GM23248 (cell line): ENCODE results near the gene ALX4. TPM values are rescaled to one million over a fixed set of nuclear protein-coding genes. Genes with fewer than 3 reads are reported as not detected.

Experiments
- DNase-seq: peaks from one replicate; pipeline ENCODE4 v3.0.0-alpha.2; 2015
- H2AFZ ChIP-seq: fragments of 200-600 bp; sonication (generic); 2 replicates; pipeline ENCODE4 v1.6.1; 2016; ENCODE audit warnings: antibody characterized with exemption
- H3F3A ChIP-seq: fragments of 200-600 bp; sonication (generic); 2 replicates; pipeline ENCODE4 v1.6.1; 2016; ENCODE audit warnings: mild to moderate bottlenecking, antibody characterized with exemption, mixed run types; ENCODE audit not compliant: insufficient read depth
- H3K27ac ChIP-seq: fragments of 200-600 bp; sonication (generic); 2 replicates; pipeline ENCODE4 v1.5.1; 2016; ENCODE audit warnings: mild to moderate bottlenecking
- H3K27me3 ChIP-seq: fragments of 200-600 bp; sonication (generic); replicated peaks from 2 replicates; pipeline ENCODE4 v1.6.1; 2016; ENCODE audit warnings: mild to moderate bottlenecking; ENCODE audit not compliant: insufficient read depth
- H3K36me3 ChIP-seq: fragments of 200-600 bp; sonication (generic); 2 replicates; pipeline ENCODE4 v1.6.1; 2016; ENCODE audit warnings: low read depth, mild to moderate bottlenecking
- H3K4me1 ChIP-seq: fragments of 200-600 bp; sonication (generic); 2 replicates; pipeline ENCODE4 v1.6.1; 2016; ENCODE audit warnings: mild to moderate bottlenecking; ENCODE audit not compliant: insufficient read depth
- H3K4me2 ChIP-seq: fragments of 200-600 bp; sonication (generic); one replicate; pipeline ENCODE4 v1.6.1; 2016; ENCODE audit warnings: mild to moderate bottlenecking; ENCODE audit not compliant: unreplicated experiment
- H3K4me3 ChIP-seq: fragments of 200-600 bp; sonication (generic); 2 replicates; pipeline ENCODE4 v1.5.1; 2016; ENCODE audit warnings: mild to moderate bottlenecking
- H3K79me2 ChIP-seq: fragments of 200-600 bp; sonication (generic); 2 replicates; pipeline ENCODE4 v1.6.1; 2016; ENCODE audit warnings: mild to moderate bottlenecking; ENCODE audit not compliant: insufficient read depth
- H3K9ac ChIP-seq: fragments of 200-600 bp; sonication (generic); 2 replicates; pipeline ENCODE4 v1.6.1; 2016; ENCODE audit warnings: mild to moderate bottlenecking
- H3K9me2 ChIP-seq: fragments of 200-600 bp; sonication (generic); 2 replicates; pipeline ENCODE4 v1.6.1; 2016; ENCODE audit warnings: mixed run types, mild to moderate bottlenecking, moderate library complexity; ENCODE audit not compliant: insufficient read depth
- H3K9me3 ChIP-seq: fragments of 200-600 bp; sonication (generic); one replicate; pipeline ENCODE4 v1.6.1; 2017; ENCODE audit warnings: low read depth
- H4K20me1 ChIP-seq: fragments of 200-600 bp; sonication (generic); 2 replicates; pipeline ENCODE4 v1.6.0; 2016; ENCODE audit not compliant: insufficient read depth
- EZH2 ChIP-seq: fragments of 200-600 bp; sonication (generic); IDR thresholded peaks from 2 replicates; pipeline ENCODE4 v1.6.1; 2018; ENCODE audit warnings: antibody characterized with exemption, mild to moderate bottlenecking; ENCODE audit not compliant: insufficient read depth, poor library complexity, severe bottlenecking
- EZH2phosphoT487 ChIP-seq: fragments of 200-600 bp; sonication (generic); IDR thresholded peaks from 2 replicates; pipeline ENCODE4 v1.6.1; 2018; ENCODE audit warnings: antibody characterized with exemption, moderate library complexity, mild to moderate bottlenecking, low read depth; ENCODE audit not compliant: insufficient read depth
- WGBS, 2 experiments: methylation state at CpG; one replicate each; pipeline ENCODE4 v1.1.6; 2015 to 2017; ENCODE audit warnings: low lambda C conversion rate in 2 of 2, low coverage in 1 of 2; ENCODE audit errors: missing lambda C conversion rate in 2 of 2; 5-methylcytosine and 5-hydroxymethylcytosine counted together
- in situ Hi-C: fragments of 300-500 bp; cut with MboI; formaldehyde crosslinking; loops from 2 replicates; pipeline ENCODE4 v1.15.0; 2020
- polyA plus RNA-seq: library from polyadenylated mRNA; unstranded; fragments of >200 nt; fragmentation: Nextera tagmentation; extraction: Ambion mirVana; gene quantifications from 2 replicates; pipeline ENCODE4 v1.2.1, GENCODE V29; 2016
- total RNA-seq: library from RNA; depleted of rRNA; stranded (reverse); fragments of >200 nt; shearing (Covaris generic); gene quantifications from 2 replicates; pipeline ENCODE4 v1.2.3, GENCODE V29; 2014

Gene ALX4
- total and polyA plus RNA-seq, 2 experiments from 2014 or later: not detected

GRCh38 chr11:44335052-44335760 is 25.3 kb upstream of the ALX4 start:
- no peaks in the 10 kb centered on the region for H3K9me2 ChIP-seq
- H4K20me1 ChIP-seq: no peaks in the 10 kb centered on the region
- H3K9me3 ChIP-seq: no peaks in the 10 kb centered on the region
- H3K4me1 ChIP-seq: no peaks in the 10 kb centered on the region
- H3K4me2 ChIP-seq: no peak overlapping the region
- no peak overlapping the region for H3K9ac ChIP-seq
- no peak overlapping the region for H3K4me3 ChIP-seq
- no peak overlapping the region for H2AFZ ChIP-seq
- TF ChIP-seq EZH2: no peak
- in situ Hi-C loops: no loop called here
- peaks cover 84% of the 10 kb centered on the region for H3K27me3 ChIP-seq
- WGBS, 2 experiments: 33 to 37% methylated on average over 12 of the region's 12 CpGs
- no peak overlapping the region for H3K27ac ChIP-seq
- H3F3A ChIP-seq: no peaks in the 10 kb centered on the region
- no peak for DNase-seq
- no peaks in the 10 kb centered on the region for H3K79me2 ChIP-seq
- no peaks in the 10 kb centered on the region for H3K36me3 ChIP-seq

GRCh38 chr11:44334356-44335004 is 24.5 kb upstream of the ALX4 start:
- H3K4me1 ChIP-seq: no peaks in the 10 kb centered on the region
- in situ Hi-C loops: no loop called here
- H3K9ac ChIP-seq: no peak overlapping the region
- no peak overlapping the region for H3K4me3 ChIP-seq
- no peaks in the 10 kb centered on the region for H3K79me2 ChIP-seq
- TF ChIP-seq EZH2 (no peak), EZH2phosphoT487 (no peak)
- peaks cover 76% of the 10 kb centered on the region for H3K27me3 ChIP-seq
- H3K4me2 ChIP-seq: no peak overlapping the region
- no peaks in the 10 kb centered on the region for H4K20me1 ChIP-seq
- H3K9me2 ChIP-seq: no peaks in the 10 kb centered on the region
- no peaks in the 10 kb centered on the region for H3K36me3 ChIP-seq
- H3F3A ChIP-seq: no peaks in the 10 kb centered on the region
- H2AFZ ChIP-seq: no peak overlapping the region
- 42 to 52% methylated on average over 7 of the region's 7 CpGs for WGBS, 2 experiments
- no peak overlapping the region for H3K27ac ChIP-seq
- no peak for DNase-seq
- no peaks in the 10 kb centered on the region for H3K9me3 ChIP-seq

DNA sequence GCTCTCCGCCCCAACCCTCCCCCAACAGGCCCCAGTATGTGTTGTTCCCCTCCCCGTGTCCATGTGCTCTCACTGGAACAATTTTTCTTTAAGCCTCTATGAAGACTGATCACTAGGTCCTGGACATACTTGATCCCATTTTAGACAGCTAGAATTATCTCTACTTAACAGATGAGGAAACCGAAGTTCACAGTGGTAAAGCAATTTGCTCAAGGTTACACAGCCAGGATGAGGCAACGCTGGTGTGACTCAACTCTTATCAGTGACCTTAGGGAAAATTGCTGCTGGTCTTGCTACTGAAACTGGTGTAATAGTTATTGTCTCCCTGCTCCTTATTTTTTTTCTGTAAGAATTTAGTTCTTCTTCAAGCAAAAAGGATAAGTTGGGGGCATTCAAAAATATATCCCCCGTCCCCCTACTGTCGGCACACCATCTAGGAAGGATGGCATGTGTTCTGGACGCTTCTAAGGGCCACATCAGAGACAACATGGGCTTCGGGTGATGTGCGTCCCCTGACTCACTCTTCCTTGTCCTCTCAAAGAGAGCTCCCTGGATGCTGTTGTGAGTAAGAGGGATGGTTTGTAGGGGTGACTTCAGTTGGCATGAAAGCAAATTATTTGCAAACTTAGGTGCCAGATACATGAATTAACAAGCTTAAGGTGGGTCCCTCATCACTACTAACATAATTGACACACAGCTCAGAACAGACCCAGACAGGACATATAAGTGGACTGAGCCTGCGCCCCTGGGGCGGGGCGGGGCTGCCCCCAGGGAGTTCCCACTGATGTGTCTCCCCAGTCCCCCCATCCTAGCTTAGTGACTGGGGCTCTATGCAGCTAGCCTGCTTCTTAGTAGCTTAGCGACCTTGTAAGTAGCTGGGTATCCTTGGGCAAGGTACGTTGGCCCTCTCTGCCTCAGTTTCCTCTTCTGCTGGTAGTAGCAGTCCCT is 23.6 kb upstream of the ALX4 start:
- H3K27me3 ChIP-seq: peaks cover 70% of the 10 kb centered on the region
- no peak overlapping the region for H3K4me2 ChIP-seq
- no peaks in the 10 kb centered on the region for H3F3A ChIP-seq
- H3K79me2 ChIP-seq: no peaks in the 10 kb centered on the region
- H3K4me1 ChIP-seq: no peaks in the 10 kb centered on the region
- H3K4me3 ChIP-seq: no peak overlapping the region
- in situ Hi-C loops: no loop called here
- no peaks in the 10 kb centered on the region for H3K9me2 ChIP-seq
- H3K36me3 ChIP-seq: no peaks in the 10 kb centered on the region
- no peak overlapping the region for H2AFZ ChIP-seq
- H4K20me1 ChIP-seq: no peaks in the 10 kb centered on the region
- H3K9me3 ChIP-seq: no peaks in the 10 kb centered on the region
- no peak for TF ChIP-seq EZH2
- no peak for TF ChIP-seq EZH2phosphoT487
- DNase-seq: peak; percentile 29
- no peak overlapping the region for H3K27ac ChIP-seq
- no peak overlapping the region for H3K9ac ChIP-seq
- 63 to 64% methylated on average over 13 to 14 of the region's 14 CpGs for WGBS, 2 experiments

GRCh38 chr11:44332665-44333064 is 22.7 kb upstream of the ALX4 start:
- no peaks in the 10 kb centered on the region for H3K36me3 ChIP-seq
- DNase-seq: no peak
- no peaks in the 10 kb centered on the region for H3F3A ChIP-seq
- H3K79me2 ChIP-seq: no peaks in the 10 kb centered on the region
- no peak overlapping the region for H3K9ac ChIP-seq
- no peak overlapping the region for H3K4me2 ChIP-seq
- peaks cover 70% of the 10 kb centered on the region for H3K27me3 ChIP-seq
- H3K27ac ChIP-seq: no peak overlapping the region
- no peak overlapping the region for H2AFZ ChIP-seq
- WGBS, 2 experiments: 43 to 56% methylated on average over 6 of the region's 6 CpGs
- H4K20me1 ChIP-seq: no peaks in the 10 kb centered on the region
- H3K4me1 ChIP-seq: no peaks in the 10 kb centered on the region
- H3K9me3 ChIP-seq: no peaks in the 10 kb centered on the region
- in situ Hi-C loops: no loop called here
- H3K9me2 ChIP-seq: no peaks in the 10 kb centered on the region
- no peak for TF ChIP-seq EZH2
- no peak for TF ChIP-seq EZH2phosphoT487
- H3K4me3 ChIP-seq: no peak overlapping the region
